ENCODE measurements around the gene SLC15A4. TPM values are rescaled to one million over a fixed set of nuclear protein-coding genes. Genes with fewer than 3 reads are reported as not detected.
"Not testable (repeated sequence)": the region's sequence is repeated elsewhere in the genome, so short reads cannot be mapped to it uniquely, and the experiment has no call there.

The SLC15A4 gene
- total RNA-seq, 3 donors from 2014 or later, result 38.6 to 64.7 (median 41.0) TPM

DNA sequence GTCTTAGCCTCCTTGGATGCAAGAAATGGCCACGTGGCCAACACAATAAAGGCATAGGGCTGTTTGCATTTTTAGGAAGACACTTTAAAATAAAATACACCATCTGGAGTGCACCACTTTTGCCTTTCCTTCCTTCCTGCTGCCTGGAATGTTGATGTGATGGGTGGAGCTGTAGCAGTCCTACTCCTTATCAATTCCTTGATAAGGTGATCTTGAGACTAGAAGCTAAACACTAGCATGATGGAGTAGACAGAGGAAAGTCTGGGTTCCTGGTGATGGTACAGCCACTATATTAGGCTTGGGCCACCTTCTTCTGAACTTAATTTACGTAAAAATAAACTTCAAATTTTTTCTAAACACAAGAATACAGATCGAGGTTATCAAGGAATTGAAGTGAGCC is 26.6 kb upstream of the SLC15A4 start:
- intact Hi-C loops (cut with DNase I; ENCODE audit: low total_unique reads), result no loop called here

DNA sequence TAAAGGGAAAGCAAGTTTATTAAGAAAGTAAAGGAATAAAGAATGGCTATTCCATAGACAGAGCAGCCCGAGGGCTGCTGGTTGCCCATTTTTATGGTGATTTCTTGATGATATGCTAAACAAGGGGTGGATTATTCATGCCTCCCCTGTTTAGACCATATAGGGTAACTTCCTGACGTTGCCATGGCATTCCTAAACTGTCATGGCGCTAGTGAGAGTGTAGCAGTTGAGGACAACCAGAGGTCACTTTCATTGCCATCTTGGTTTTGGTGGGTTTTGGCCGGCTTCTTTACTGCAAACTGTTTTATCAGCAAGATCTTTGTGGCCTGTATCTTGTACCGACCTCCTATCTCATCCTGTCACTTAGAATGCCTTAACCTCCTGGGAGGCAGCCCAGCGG is 26.0 kb upstream of the SLC15A4 start:
- H3K36me3 ChIP-seq; intact Hi-C loops (cut with DNase I; ENCODE audit: low total_unique reads); DNase-seq (ENCODE audit: low spot score in 2 of 2): not testable (repeated sequence)

More for the DNA sequence above, 26.6 kb upstream of the SLC15A4 start:
- Histone ChIP-seq H3K27me3 (peaks cover 0 to 23% of the 10 kb centered on the region in 2 donors), H3K9me3 (no peaks in the 10 kb centered on the region), H3K4me3 (no peak overlapping the region), H3K4me1 (no peaks in the 10 kb centered on the region), H3K27ac (no peak overlapping the region), H3K36me3 (no peaks in the 10 kb centered on the region)
- DNase-seq (ENCODE audit: low spot score in 2 of 2), result no peak
- no peak for TF ChIP-seq POLR2AphosphoS5 (IDR thresholded peaks at IDR 0.05)
- TF ChIP-seq, protein P1, sequence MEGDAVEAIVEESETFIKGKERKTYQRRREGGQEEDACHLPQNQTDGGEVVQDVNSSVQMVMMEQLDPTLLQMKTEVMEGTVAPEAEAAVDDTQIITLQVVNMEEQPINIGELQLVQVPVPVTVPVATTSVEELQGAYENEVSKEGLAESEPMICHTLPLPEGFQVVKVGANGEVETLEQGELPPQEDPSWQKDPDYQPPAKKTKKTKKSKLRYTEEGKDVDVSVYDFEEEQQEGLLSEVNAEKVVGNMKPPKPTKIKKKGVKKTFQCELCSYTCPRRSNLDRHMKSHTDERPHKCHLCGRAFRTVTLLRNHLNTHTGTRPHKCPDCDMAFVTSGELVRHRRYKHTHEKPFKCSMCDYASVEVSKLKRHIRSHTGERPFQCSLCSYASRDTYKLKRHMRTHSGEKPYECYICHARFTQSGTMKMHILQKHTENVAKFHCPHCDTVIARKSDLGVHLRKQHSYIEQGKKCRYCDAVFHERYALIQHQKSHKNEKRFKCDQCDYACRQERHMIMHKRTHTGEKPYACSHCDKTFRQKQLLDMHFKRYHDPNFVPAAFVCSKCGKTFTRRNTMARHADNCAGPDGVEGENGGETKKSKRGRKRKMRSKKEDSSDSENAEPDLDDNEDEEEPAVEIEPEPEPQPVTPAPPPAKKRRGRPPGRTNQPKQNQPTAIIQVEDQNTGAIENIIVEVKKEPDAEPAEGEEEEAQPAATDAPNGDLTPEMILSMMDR (IDR thresholded peaks at IDR 0.05), result no peak
- no peak for TF ChIP-seq POLR2A (IDR thresholded peaks at IDR 0.05)

GRCh38 chr12:128848371-128848770 is 24.6 kb upstream of the SLC15A4 start:
- peaks cover 0 to 10% of the 10 kb centered on the region in 2 donors for H3K27me3 ChIP-seq
- DNase-seq (ENCODE audit: low spot score in 2 of 2), result no peak
- no peak overlapping the region for H3K4me3 ChIP-seq
- H3K36me3 ChIP-seq, result no peaks in the 10 kb centered on the region
- H3K9me3 ChIP-seq, result no peaks in the 10 kb centered on the region
- H3K4me1 ChIP-seq, result no peaks in the 10 kb centered on the region
- intact Hi-C loops (cut with DNase I; ENCODE audit: low total_unique reads), result no loop called here
- no peak overlapping the region for H3K27ac ChIP-seq
- TF ChIP-seq POLR2AphosphoS5 (IDR thresholded peaks at IDR 0.05) (no peak), POLR2A (IDR thresholded peaks at IDR 0.05) (no peak)
- TF ChIP-seq, protein P1 (IDR thresholded peaks at IDR 0.05), result no peak

More for the DNA sequence above, 26.0 kb upstream of the SLC15A4 start:
- peaks cover 0 to 22% of the 10 kb centered on the region in 2 donors for H3K27me3 ChIP-seq
- H3K27ac ChIP-seq, H3K4me3 ChIP-seq, H3K4me1 ChIP-seq, H3K9me3 ChIP-seq: not testable (repeated sequence)

GRCh38 chr12:128846671-128847070 is 22.9 kb upstream of the SLC15A4 start:
- H3K4me1 ChIP-seq; H3K4me3 ChIP-seq; H3K27ac ChIP-seq; H3K9me3 ChIP-seq; H3K27me3 ChIP-seq; H3K36me3 ChIP-seq; DNase-seq (ENCODE audit: low spot score in 2 of 2); intact Hi-C loops (cut with DNase I; ENCODE audit: low total_unique reads): not testable (repeated sequence)

- Histone ChIP-seq H3K27me3 (no peaks in the 10 kb centered on the region), H3K4me1 (no peaks in the 10 kb centered on the region), H3K4me3 (no peak overlapping the region), H3K36me3 (no peaks in the 10 kb centered on the region), H3K9me3 (no peaks in the 10 kb centered on the region), H3K27ac (no peak overlapping the region)
- TF ChIP-seq POLR2A (IDR thresholded peaks at IDR 0.05) (no peak), POLR2AphosphoS5 (IDR thresholded peaks at IDR 0.05) (no peak)
- TF ChIP-seq, protein P1 (IDR thresholded peaks at IDR 0.05), result no peak
- DNase-seq (ENCODE audit: low spot score in 2 of 2), result no peak
- intact Hi-C loops (cut with DNase I; ENCODE audit: low total_unique reads), result no loop called here
These were observed 20.4 kb upstream of the SLC15A4 start for GRCh38 chr12:128844031-128844635.

- TF ChIP-seq POLR2A (IDR thresholded peaks at IDR 0.05), result no peak
- TF ChIP-seq, protein P1 (IDR thresholded peaks at IDR 0.05), result no peak
- no peak for TF ChIP-seq POLR2AphosphoS5 (IDR thresholded peaks at IDR 0.05)
- Histone ChIP-seq H3K27me3 (no peaks in the 10 kb centered on the region), H3K9me3 (no peaks in the 10 kb centered on the region), H3K36me3 (no peaks in the 10 kb centered on the region), H3K4me1 (no peaks in the 10 kb centered on the region), H3K4me3 (no peak overlapping the region), H3K27ac (no peak overlapping the region)
- intact Hi-C loops (cut with DNase I; ENCODE audit: low total_unique reads), result no loop called here
- no peak for DNase-seq (ENCODE audit: low spot score in 2 of 2)
These were observed 19.8 kb upstream of the SLC15A4 start for GRCh38 chr12:128843538-128843937.

Data from breast epithelium (tissue), 4 donors.